ENCODE results near the gene RPL39.
"Not testable (repeated sequence)": the region's sequence is repeated elsewhere in the genome, so short reads cannot be mapped to it uniquely, and the experiment has no call there.

Gene RPL39

GRCh38 chrX:119791437-119792231 lies at the start of gene RPL39:
Gene RPL39 (minus strand): TSS chrX:119791630. CDS start chrX:119791576, 54 bp downstream.
- peak; percentile 59 for DNase-seq (ENCODE audit: low read depth)

GRCh38 chrX:119833905-119834304 lies 42.5 kb upstream of the RPL39 start:
- no peak for DNase-seq (ENCODE audit: low read depth)

GRCh38 chrX:119828446-119828845 lies 37.0 kb upstream of the RPL39 start:
- no peak for DNase-seq (ENCODE audit: low read depth)

GRCh38 chrX:119826399-119826959 lies 35.0 kb upstream of the RPL39 start:
- DNase-seq (ENCODE audit: low read depth): no peak

GRCh38 chrX:119824221-119824620 lies 32.8 kb upstream of the RPL39 start:
- not testable (repeated sequence) for DNase-seq (ENCODE audit: low read depth)

- DNase-seq (ENCODE audit: low read depth): not testable (repeated sequence)
Measured at GRCh38 chrX:119821703-119822102, 30.3 kb upstream of the RPL39 start.

- DNase-seq (ENCODE audit: low read depth): no peak
Measured at GRCh38 chrX:119817130-119817690, 25.8 kb upstream of the RPL39 start.

GRCh38 chrX:119816300-119816699 lies 24.9 kb upstream of the RPL39 start:
- no peak for DNase-seq (ENCODE audit: low read depth)

- DNase-seq (ENCODE audit: low read depth): no peak
Measured at GRCh38 chrX:119809185-119809666, 17.8 kb upstream of the RPL39 start.

GRCh38 chrX:119808461-119808860 lies 17.0 kb upstream of the RPL39 start:
- not testable (repeated sequence) for DNase-seq (ENCODE audit: low read depth)

- DNase-seq (ENCODE audit: low read depth): no peak
Measured at GRCh38 chrX:119802546-119802945, 11.1 kb upstream of the RPL39 start.

GRCh38 chrX:119801253-119802221 lies 10.1 kb upstream of the RPL39 start:
- DNase-seq (ENCODE audit: low read depth): no peak

- DNase-seq (ENCODE audit: low read depth): peak; percentile 14
Measured at GRCh38 chrX:119790977-119791436, 423 bp downstream of the RPL39 start.

GRCh38 chrX:119784747-119785446 lies 6.5 kb downstream of the RPL39 start:
- peak; percentile 20 for DNase-seq (ENCODE audit: low read depth)

GRCh38 chrX:119783026-119783425 lies 8.4 kb downstream of the RPL39 start:
- DNase-seq (ENCODE audit: low read depth): no peak

GRCh38 chrX:119778829-119779228 lies 12.6 kb downstream of the RPL39 start:
- no peak for DNase-seq (ENCODE audit: low read depth)

- no peak for DNase-seq (ENCODE audit: low read depth)
Measured at GRCh38 chrX:119775517-119776238, 15.8 kb downstream of the RPL39 start.

- DNase-seq (ENCODE audit: low read depth): not testable (repeated sequence)
Measured at GRCh38 chrX:119769388-119769787, 22.0 kb downstream of the RPL39 start.

GRCh38 chrX:119768436-119768835 lies 23.0 kb downstream of the RPL39 start:
- DNase-seq (ENCODE audit: low read depth): not testable (repeated sequence)

- DNase-seq (ENCODE audit: low read depth): no peak
Measured at GRCh38 chrX:119763836-119764387, 27.5 kb downstream of the RPL39 start.
